Measurements from ENCODE around the gene MYH15. TPM values are rescaled to one million over a fixed set of nuclear protein-coding genes. Genes with fewer than 3 reads are reported as not detected.

The MYH15 gene
- total RNA-seq, 3 donors from 2014 or later: 0.28 to 0.46 (median 0.46) TPM

GRCh38 chr3:108474581-108474980 lies 35.8 kb downstream of the MYH15 start:
- Histone ChIP-seq H3K9me3 (no peaks in the 10 kb centered on the region), H3K4me3 (no peak overlapping the region), H3K4me1 (ENCODE audit: low read depth) (no peaks in the 10 kb centered on the region), H3K36me3 (ENCODE audit: low read depth) (no peaks in the 10 kb centered on the region)
- DNase-seq (no peak), ATAC-seq (no peak)
- TF ChIP-seq CTCF (IDR thresholded peaks at IDR 0.05): no peak
- intact Hi-C loops (cut with DNase I, micrococcal nuclease): no loop called here

- Histone ChIP-seq H3K36me3 (ENCODE audit: low read depth) (no peaks in the 10 kb centered on the region), H3K4me1 (ENCODE audit: low read depth) (no peaks in the 10 kb centered on the region), H3K9me3 (no peaks in the 10 kb centered on the region), H3K4me3 (no peak overlapping the region)
- intact Hi-C loops (cut with DNase I, micrococcal nuclease): no loop called here
- TF ChIP-seq CTCF (IDR thresholded peaks at IDR 0.05): no peak
- ATAC-seq (no peak), DNase-seq (no peak)
Measured at GRCh38 chr3:108473711-108474110, 36.7 kb downstream of the MYH15 start.

- Histone ChIP-seq H3K4me1 (ENCODE audit: low read depth) (no peaks in the 10 kb centered on the region), H3K9me3 (no peaks in the 10 kb centered on the region), H3K36me3 (ENCODE audit: low read depth) (no peaks in the 10 kb centered on the region), H3K4me3 (no peak overlapping the region)
- no peak for TF ChIP-seq CTCF (IDR thresholded peaks at IDR 0.05)
- DNase-seq (no peak), ATAC-seq (peak; percentile 87)
- intact Hi-C loops (cut with DNase I, micrococcal nuclease): no loop called here
Measured at GRCh38 chr3:108472001-108472591, 38.3 kb downstream of the MYH15 start.

GRCh38 chr3:108471426-108471825 lies 39.0 kb downstream of the MYH15 start:
- no peaks in the 10 kb centered on the region for H3K9me3 ChIP-seq
- ATAC-seq (peak; percentile 59), DNase-seq (no peak)
- H3K4me1 ChIP-seq (ENCODE audit: low read depth): no peaks in the 10 kb centered on the region
- no peak for TF ChIP-seq CTCF (IDR thresholded peaks at IDR 0.05)
- H3K36me3 ChIP-seq (ENCODE audit: low read depth): no peaks in the 10 kb centered on the region
- no peak overlapping the region for H3K4me3 ChIP-seq
- intact Hi-C loops (cut with DNase I, micrococcal nuclease): no loop called here

- ATAC-seq: no peak
- TF ChIP-seq CTCF (IDR thresholded peaks at IDR 0.05): no peak
- Histone ChIP-seq H3K4me1 (ENCODE audit: low read depth) (no peaks in the 10 kb centered on the region), H3K36me3 (ENCODE audit: low read depth) (no peaks in the 10 kb centered on the region), H3K4me3 (no peak overlapping the region), H3K9me3 (no peaks in the 10 kb centered on the region)
- intact Hi-C loops (cut with DNase I, micrococcal nuclease): no loop called here
- DNase-seq: no peak
Measured at GRCh38 chr3:108469126-108469525, 41.3 kb downstream of the MYH15 start.

GRCh38 chr3:108468577-108468976 lies 41.8 kb downstream of the MYH15 start:
- intact Hi-C loops (cut with DNase I, micrococcal nuclease): no loop called here
- no peaks in the 10 kb centered on the region for H3K36me3 ChIP-seq (ENCODE audit: low read depth)
- H3K4me3 ChIP-seq: no peak overlapping the region
- no peak for TF ChIP-seq CTCF (IDR thresholded peaks at IDR 0.05)
- DNase-seq (no peak), ATAC-seq (no peak)
- no peaks in the 10 kb centered on the region for H3K9me3 ChIP-seq
- no peaks in the 10 kb centered on the region for H3K4me1 ChIP-seq (ENCODE audit: low read depth)
